PC-9 (cell line): ENCODE data around the gene RORC.

Experiments
- EZH2 ChIP-seq: fragments of 200-600 bp; sonication (generic); IDR thresholded peaks from 2 replicates; pipeline ENCODE4 v1.8.0; 2017; ENCODE audit warnings: antibody characterized with exemption, low read depth
- TF ChIP-seq, protein P1 (sequence below): fragments of 200-600 bp; sonication (generic); conservative IDR thresholded peaks from 2 replicates; pipeline ENCODE4 v1.6.1; 2017; ENCODE audit warnings: mixed run types, antibody characterized with exemption, mild to moderate bottlenecking, moderate library complexity

DNA sequence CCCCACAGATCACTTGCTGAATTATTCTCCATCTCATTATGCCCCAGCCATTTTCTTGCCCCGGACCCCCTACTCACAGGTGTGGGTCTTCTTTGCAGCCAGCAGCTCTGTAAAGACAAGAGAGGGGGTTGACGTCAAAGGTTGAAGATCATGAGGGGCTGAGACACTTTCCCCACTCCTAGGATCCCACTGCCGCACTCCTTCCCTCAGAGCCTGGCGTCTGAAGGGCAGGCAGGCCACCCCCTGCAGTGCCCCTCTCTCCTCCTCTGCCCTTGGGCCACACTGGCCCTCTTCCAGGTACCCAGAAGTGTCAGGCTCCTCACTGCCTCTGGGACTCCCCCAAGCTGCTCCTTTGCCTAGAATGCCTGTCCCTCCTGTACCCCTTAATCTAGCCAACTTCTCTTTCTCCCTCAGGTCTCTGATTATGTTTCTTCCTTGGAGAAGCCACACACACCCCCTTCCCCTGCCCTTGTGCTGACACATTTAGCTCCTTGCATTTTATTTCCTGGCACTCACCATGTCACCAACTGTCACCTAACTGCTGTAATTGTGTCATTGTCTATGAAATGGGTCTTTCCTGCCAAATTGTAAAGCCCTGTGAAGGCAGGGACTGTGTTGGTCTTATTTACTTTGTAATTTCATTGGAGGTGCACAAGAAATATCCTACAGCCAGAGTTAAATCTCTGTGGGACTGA, 2.1 kb downstream of the RORC start:
- TF ChIP-seq EZH2: no peak
- TF ChIP-seq, protein P1, sequence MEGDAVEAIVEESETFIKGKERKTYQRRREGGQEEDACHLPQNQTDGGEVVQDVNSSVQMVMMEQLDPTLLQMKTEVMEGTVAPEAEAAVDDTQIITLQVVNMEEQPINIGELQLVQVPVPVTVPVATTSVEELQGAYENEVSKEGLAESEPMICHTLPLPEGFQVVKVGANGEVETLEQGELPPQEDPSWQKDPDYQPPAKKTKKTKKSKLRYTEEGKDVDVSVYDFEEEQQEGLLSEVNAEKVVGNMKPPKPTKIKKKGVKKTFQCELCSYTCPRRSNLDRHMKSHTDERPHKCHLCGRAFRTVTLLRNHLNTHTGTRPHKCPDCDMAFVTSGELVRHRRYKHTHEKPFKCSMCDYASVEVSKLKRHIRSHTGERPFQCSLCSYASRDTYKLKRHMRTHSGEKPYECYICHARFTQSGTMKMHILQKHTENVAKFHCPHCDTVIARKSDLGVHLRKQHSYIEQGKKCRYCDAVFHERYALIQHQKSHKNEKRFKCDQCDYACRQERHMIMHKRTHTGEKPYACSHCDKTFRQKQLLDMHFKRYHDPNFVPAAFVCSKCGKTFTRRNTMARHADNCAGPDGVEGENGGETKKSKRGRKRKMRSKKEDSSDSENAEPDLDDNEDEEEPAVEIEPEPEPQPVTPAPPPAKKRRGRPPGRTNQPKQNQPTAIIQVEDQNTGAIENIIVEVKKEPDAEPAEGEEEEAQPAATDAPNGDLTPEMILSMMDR: no peak
